ENCODE data around the gene EEPD1.

The EEPD1 gene

DNA sequence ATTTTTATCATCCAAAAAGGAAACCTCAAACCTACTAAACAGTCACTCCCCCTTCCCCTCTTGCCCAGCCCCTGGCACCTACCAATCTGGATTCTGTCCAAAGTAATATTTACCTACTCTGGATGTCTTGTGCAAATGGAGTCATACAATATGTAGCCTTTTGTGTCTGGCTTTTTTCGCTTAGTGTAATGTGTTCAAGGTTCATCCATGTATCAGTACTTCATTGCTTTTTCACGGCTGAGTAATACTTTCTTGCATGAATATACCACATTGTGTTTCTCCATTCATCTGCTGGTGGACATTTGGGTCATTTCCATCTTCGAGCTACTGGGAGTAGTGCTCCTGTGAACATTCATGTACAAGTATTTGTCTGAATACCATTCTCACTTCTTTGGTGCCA is 113.6 kb downstream of the EEPD1 start:
- DNase-seq (ENCODE audit: low spot score) = no peak
- TF ChIP-seq, protein P1, sequence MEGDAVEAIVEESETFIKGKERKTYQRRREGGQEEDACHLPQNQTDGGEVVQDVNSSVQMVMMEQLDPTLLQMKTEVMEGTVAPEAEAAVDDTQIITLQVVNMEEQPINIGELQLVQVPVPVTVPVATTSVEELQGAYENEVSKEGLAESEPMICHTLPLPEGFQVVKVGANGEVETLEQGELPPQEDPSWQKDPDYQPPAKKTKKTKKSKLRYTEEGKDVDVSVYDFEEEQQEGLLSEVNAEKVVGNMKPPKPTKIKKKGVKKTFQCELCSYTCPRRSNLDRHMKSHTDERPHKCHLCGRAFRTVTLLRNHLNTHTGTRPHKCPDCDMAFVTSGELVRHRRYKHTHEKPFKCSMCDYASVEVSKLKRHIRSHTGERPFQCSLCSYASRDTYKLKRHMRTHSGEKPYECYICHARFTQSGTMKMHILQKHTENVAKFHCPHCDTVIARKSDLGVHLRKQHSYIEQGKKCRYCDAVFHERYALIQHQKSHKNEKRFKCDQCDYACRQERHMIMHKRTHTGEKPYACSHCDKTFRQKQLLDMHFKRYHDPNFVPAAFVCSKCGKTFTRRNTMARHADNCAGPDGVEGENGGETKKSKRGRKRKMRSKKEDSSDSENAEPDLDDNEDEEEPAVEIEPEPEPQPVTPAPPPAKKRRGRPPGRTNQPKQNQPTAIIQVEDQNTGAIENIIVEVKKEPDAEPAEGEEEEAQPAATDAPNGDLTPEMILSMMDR (IDR thresholded peaks at IDR 0.05; ENCODE audit: extremely low read depth, insufficient read depth, missing control alignments) = no peak
- in situ Hi-C loops (cut with MboI; ENCODE audit: low pct_unique_long_range_greater_than_20kb, low sequenced_read_pairs, unreplicated experiment) = no loop called here

DNA sequence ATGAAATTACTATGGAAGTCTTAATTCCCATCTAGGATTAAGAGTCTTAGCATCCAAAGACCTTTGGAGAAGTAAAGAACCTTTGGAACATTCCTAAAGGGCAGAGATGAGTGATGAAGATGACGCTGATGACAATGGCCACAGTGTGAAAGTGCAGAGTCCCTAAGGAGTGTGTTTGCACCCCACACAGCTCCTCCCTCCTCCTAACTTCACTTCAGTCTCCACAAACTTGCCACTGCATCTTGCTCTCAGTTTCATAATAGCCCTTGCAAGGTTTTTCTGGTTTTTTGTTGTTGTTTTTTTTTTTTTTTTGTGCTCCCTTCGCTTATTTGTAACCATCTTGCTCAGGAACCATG is 119.1 kb downstream of the EEPD1 start:
- in situ Hi-C loops (cut with MboI; ENCODE audit: low pct_unique_long_range_greater_than_20kb, low sequenced_read_pairs, unreplicated experiment) = no loop called here
- DNase-seq (ENCODE audit: low spot score) = no peak
- TF ChIP-seq, protein P1 (IDR thresholded peaks at IDR 0.05; ENCODE audit: extremely low read depth, insufficient read depth, missing control alignments) = no peak

DNA sequence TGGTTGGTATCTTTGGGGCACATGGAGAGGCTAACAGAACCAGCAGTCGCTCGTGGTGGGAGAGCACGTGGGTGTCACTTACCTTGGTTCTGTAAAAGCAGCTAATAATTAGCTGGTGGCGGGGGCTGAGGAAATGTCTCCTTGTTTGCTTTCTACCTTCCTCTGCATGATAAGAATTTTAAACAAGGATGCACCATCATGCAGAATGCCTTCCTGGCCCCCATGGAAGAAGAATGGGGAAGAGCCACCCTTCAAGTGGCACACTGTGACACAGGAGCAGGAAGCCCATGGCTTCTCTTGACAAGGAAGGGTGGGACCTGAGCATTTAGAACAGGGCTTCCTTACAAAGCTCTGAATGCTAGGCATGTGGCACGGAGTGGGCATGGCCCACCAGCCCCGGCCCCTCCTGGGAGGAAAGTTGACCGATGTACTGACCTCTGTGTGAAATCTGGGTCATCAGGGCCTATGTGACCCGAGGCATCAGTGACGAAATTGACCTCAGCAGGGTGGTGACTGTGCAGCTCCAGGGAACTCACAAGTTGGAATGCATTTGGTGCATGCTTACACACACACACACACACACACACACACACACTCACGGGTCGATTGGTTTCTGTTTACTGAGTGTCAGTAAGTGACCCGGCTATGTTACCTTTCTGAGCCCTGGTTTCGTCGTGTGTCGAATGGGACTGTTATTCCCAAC is 119.7 kb downstream of the EEPD1 start:
- no peak for DNase-seq (ENCODE audit: low spot score)
- TF ChIP-seq, protein P1 (IDR thresholded peaks at IDR 0.05; ENCODE audit: extremely low read depth, insufficient read depth, missing control alignments) = no peak
- in situ Hi-C loops (cut with MboI; ENCODE audit: low pct_unique_long_range_greater_than_20kb, low sequenced_read_pairs, unreplicated experiment) = no loop called here

DNA sequence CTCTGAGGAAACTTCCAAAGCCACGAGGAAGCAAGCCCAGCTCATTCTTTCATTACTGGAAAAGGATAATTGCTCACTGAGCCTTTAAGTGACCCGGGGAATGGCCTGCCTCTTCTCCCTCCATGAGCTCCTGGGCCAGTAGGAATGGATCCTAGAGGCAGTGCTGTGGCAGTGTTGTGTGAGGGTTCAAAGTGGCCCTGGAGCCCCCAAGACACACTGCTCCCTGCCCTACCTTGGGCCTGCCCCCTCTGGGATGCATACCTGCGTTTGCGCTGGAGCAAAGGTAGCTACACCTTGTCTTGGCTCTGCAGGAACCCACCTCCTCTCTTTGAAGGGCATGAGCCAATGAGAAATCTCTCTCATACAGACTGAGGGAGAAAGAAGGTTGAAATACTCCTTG is 120.8 kb downstream of the EEPD1 start:
- in situ Hi-C loops (cut with MboI; ENCODE audit: low pct_unique_long_range_greater_than_20kb, low sequenced_read_pairs, unreplicated experiment) = no loop called here
- no peak for DNase-seq (ENCODE audit: low spot score)
- TF ChIP-seq, protein P1 (IDR thresholded peaks at IDR 0.05; ENCODE audit: extremely low read depth, insufficient read depth, missing control alignments) = no peak

DNA sequence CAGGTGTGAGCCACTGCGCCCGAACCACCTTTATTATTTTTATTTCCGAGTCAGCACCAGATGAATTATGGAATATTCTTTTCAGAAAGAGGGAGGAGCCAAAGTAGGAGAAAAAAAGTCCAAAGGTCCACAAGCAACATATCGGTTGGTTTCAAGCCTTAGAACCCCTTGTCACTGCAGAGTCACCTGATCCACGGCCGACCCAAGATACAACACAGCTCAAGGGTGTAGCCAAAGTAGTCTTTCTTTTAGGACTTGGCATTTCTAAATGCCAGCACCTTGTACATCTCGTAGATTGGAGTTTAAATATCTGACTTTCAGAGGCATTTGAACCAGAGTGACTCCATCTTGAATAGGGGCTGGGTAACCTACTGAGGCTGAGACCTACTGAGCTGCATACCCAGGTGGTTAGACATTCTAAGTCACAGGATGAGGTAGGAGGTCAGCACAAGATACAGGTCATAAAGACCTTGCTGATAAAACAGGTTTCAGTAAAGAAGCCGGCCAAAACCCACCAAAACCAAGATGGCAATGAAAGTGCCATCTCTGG is 122.8 kb downstream of the EEPD1 start:
- in situ Hi-C loops (cut with MboI; ENCODE audit: low pct_unique_long_range_greater_than_20kb, low sequenced_read_pairs, unreplicated experiment) = no loop called here
- TF ChIP-seq, protein P1 (IDR thresholded peaks at IDR 0.05; ENCODE audit: extremely low read depth, insufficient read depth, missing control alignments) = no peak
- no peak for DNase-seq (ENCODE audit: low spot score)

DNA sequence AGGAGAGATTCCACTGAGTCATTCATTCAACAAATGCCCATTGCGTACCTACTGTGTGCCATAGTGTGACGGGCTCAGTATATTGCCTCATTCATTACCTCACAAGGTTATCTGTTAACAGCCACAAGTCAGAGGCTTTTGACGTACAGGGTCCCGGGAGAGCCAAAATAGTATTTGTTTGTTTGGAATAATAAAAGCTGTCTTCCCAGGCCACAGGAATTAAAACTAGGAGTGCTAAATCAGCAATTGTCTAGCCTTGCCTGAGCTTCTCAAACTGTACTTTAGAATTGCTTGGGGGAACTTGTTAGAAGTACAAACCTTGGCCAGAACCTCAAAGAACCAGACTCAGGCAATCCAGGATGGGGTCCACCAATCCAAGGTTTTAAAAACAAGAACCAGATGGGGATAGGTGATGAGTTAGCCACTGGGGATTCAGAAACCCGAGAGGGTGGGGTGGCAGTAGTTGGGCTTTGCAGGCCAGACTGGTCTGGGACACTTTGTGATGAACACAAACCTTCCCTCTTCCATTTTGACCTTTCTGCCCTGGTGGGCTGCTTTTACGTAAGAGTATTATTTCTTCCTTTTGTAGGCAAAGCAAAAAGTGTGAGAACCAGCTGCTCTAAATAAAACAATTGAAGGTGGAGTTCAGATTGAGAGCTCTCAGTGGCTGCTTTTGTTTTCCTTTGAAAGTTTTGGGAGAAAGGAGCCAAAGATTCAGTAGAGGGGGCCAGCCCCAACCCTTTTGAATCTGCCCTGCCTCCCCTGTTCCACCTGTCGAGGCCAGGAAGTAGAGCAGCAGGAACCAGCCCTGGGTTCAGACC is 123.6 kb downstream of the EEPD1 start:
- TF ChIP-seq, protein P1 (IDR thresholded peaks at IDR 0.05; ENCODE audit: extremely low read depth, insufficient read depth, missing control alignments) = no peak
- in situ Hi-C loops (cut with MboI; ENCODE audit: low pct_unique_long_range_greater_than_20kb, low sequenced_read_pairs, unreplicated experiment) = no loop called here
- DNase-seq (ENCODE audit: low spot score) = no peak
